ENCODE data around the gene RAB6B.
"Not testable (repeated sequence)": the region's sequence is repeated elsewhere in the genome, so short reads cannot be mapped to it uniquely, and the experiment has no call there.

RAB6B gene

GRCh38 chr3:133797396-133798105 lies 98.1 kb downstream of the RAB6B start:
- H3K9ac ChIP-seq (ENCODE audit: low read length in 5 of 5), result no peak overlapping the region
- H3K27ac ChIP-seq (ENCODE audit: low read depth, low read length), result no peak overlapping the region
- H3K36me3 ChIP-seq (ENCODE audit: control insufficient read depth in 5 of 5, insufficient read depth in 5 of 5, low read length in 5 of 5), result no peaks in the 10 kb centered on the region
- H3K9me3 ChIP-seq (ENCODE audit: control insufficient read depth in 5 of 5, low read length in 5 of 5), result peaks cover 0 to under 1% (median under 1%) of the 10 kb centered on the region in 5 donors
- no peaks in the 10 kb centered on the region for H3K4me1 ChIP-seq (ENCODE audit: control insufficient read depth in 5 of 5, insufficient read depth in 5 of 5, low read length in 5 of 5)
- H3K27me3 ChIP-seq (ENCODE audit: control insufficient read depth in 5 of 5, insufficient read depth in 4 of 5, low read length in 5 of 5), result no peaks in the 10 kb centered on the region
- no peak overlapping the region for H3K4me3 ChIP-seq (ENCODE audit: low read depth in 1 of 5, low read length in 5 of 5)

DNA sequence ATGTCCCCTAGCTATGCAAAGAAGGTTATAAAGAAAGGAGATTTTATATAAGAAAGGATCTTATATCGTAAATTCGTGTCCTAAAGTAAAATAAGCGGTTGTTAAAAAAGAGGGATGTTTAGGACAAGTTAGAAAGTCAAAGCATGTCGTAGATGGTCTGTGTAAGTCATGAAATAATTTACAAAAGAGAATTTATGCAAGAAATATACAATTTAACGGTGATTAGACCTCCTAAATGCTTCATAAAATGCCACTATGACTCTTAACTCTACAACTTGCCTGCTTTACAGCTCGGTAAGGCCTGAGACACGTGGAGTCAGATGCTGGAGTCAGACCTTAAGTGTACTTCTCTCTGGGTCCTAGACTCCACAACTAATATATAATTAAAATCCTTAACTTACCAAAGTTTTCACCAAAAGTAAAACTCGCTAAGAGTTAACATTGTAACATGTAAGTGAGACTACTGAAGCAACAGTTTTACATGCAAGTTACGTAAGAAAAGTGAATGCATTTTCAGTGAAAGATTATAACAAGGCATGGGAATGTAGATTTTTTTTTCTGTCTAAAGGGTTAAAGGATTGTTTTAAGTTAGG lies 103.4 kb downstream of the RAB6B start:
- Histone ChIP-seq H3K4me3 (ENCODE audit: low read depth in 1 of 5, low read length in 5 of 5) (peak overlapping the region in 1 of 5 donors; percentile 29), H3K36me3 (ENCODE audit: control insufficient read depth in 5 of 5, insufficient read depth in 5 of 5, low read length in 5 of 5) (no peaks in the 10 kb centered on the region), H3K4me1 (ENCODE audit: control insufficient read depth in 5 of 5, insufficient read depth in 5 of 5, low read length in 5 of 5) (no peaks in the 10 kb centered on the region), H3K27ac (ENCODE audit: low read depth, low read length) (no peak overlapping the region), H3K9me3 (ENCODE audit: control insufficient read depth in 5 of 5, low read length in 5 of 5) (peaks cover 2 to 16% (median 11%) of the 10 kb centered on the region in 5 donors), H3K9ac (ENCODE audit: low read length in 5 of 5) (no peak overlapping the region), H3K27me3 (ENCODE audit: control insufficient read depth in 5 of 5, insufficient read depth in 4 of 5, low read length in 5 of 5) (no peaks in the 10 kb centered on the region)

DNA sequence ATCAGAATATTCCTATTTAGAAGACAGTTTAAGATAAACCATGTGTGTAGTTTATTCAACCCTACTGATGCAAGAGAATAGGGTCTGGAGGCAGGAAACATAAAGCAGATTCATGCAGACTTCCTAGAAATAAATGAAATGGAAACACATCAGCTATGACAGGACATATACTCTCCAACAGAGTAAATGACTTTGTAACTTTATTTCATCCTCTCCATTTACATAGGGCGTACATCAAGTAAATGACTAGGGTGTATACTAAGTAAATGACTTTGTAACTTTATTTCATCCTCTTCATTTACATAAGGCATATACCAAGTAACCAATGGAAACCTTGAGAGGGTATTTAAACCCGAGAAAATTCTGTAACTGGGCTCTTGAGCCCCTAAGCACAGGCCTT lies 107.7 kb downstream of the RAB6B start:
- Histone ChIP-seq H3K27ac (ENCODE audit: low read depth, low read length) (no peak overlapping the region), H3K9ac (ENCODE audit: low read length in 5 of 5) (no peak overlapping the region), H3K4me1 (ENCODE audit: control insufficient read depth in 5 of 5, insufficient read depth in 5 of 5, low read length in 5 of 5) (no peaks in the 10 kb centered on the region), H3K4me3 (ENCODE audit: low read depth in 1 of 5, low read length in 5 of 5) (no peak overlapping the region), H3K9me3 (ENCODE audit: control insufficient read depth in 5 of 5, low read length in 5 of 5) (peaks cover 2 to 16% (median 11%) of the 10 kb centered on the region in 5 donors), H3K36me3 (ENCODE audit: control insufficient read depth in 5 of 5, insufficient read depth in 5 of 5, low read length in 5 of 5) (no peaks in the 10 kb centered on the region), H3K27me3 (ENCODE audit: control insufficient read depth in 5 of 5, insufficient read depth in 4 of 5, low read length in 5 of 5) (peaks cover 0 to 3% (median 0%) of the 10 kb centered on the region in 5 donors)

- no peaks in the 10 kb centered on the region for H3K9me3 ChIP-seq (ENCODE audit: control insufficient read depth in 5 of 5, low read length in 5 of 5)
- H3K27me3 ChIP-seq (ENCODE audit: control insufficient read depth in 5 of 5, insufficient read depth in 4 of 5, low read length in 5 of 5), result peaks cover 0 to 3% (median 0%) of the 10 kb centered on the region in 5 donors
- peaks cover 0 to 7% (median 4%) of the 10 kb centered on the region in 5 donors for H3K36me3 ChIP-seq (ENCODE audit: control insufficient read depth in 5 of 5, insufficient read depth in 5 of 5, low read length in 5 of 5)
- H3K4me1 ChIP-seq (ENCODE audit: control insufficient read depth in 5 of 5, insufficient read depth in 5 of 5, low read length in 5 of 5), result no peaks in the 10 kb centered on the region
- H3K27ac ChIP-seq (ENCODE audit: low read depth, low read length), result no peak overlapping the region
- no peak overlapping the region for H3K4me3 ChIP-seq (ENCODE audit: low read depth in 1 of 5, low read length in 5 of 5)
- H3K9ac ChIP-seq (ENCODE audit: low read length in 5 of 5), result no peak overlapping the region
Observed at GRCh38 chr3:133783762-133784161, 111.9 kb downstream of the RAB6B start.

DNA sequence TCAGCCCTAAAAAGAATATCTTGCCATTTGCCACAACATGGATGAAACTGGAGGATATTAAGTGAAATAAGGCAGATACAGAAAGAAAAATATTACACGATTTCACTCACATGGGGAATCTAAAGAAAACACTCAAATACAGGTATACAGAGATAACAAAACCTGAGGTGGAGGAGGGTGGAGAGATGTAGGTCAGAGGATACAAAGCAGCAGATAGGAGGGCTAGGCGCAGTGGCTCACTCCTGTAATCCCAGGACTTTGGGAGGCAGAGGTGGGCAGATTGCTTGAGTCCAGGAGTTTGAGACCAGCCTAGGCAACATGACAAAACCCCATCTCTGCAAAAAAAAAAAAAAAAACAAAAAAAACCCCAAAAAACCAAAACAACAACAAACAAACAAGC lies 113.2 kb downstream of the RAB6B start:
- no peaks in the 10 kb centered on the region for H3K9me3 ChIP-seq (ENCODE audit: control insufficient read depth in 5 of 5, low read length in 5 of 5)
- H3K4me1 ChIP-seq (ENCODE audit: control insufficient read depth in 5 of 5, insufficient read depth in 5 of 5, low read length in 5 of 5), result no peaks in the 10 kb centered on the region

DNA sequence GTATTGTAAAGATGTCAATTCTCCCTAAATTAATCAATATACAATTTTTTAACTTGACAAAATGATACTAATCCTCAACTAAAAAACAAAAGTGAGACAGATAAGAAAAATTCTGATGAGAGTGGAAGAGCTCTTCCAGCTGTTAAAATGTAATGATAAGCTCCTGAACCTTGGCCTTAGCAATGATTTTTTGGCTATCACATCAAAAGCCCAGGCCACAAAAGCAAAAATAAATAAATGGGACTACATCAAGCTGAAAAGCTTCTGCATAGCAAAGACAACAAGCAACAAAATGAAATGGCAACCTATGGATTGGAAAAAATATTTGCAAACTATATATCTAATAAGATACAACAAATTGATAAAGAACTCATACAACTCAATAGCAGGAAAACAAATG lies 114.1 kb downstream of the RAB6B start:
- no peak overlapping the region for H3K4me3 ChIP-seq (ENCODE audit: low read depth in 1 of 5, low read length in 5 of 5)
- H3K36me3 ChIP-seq (ENCODE audit: control insufficient read depth in 5 of 5, insufficient read depth in 5 of 5, low read length in 5 of 5), result peaks cover 0 to 29% (median 6%) of the 10 kb centered on the region in 5 donors
- no peak overlapping the region for H3K9ac ChIP-seq (ENCODE audit: low read length in 5 of 5)
- no peak overlapping the region for H3K27ac ChIP-seq (ENCODE audit: low read depth, low read length)
- no peaks in the 10 kb centered on the region for H3K4me1 ChIP-seq (ENCODE audit: control insufficient read depth in 5 of 5, insufficient read depth in 5 of 5, low read length in 5 of 5)
- peaks cover 0 to 3% (median 0%) of the 10 kb centered on the region in 5 donors for H3K27me3 ChIP-seq (ENCODE audit: control insufficient read depth in 5 of 5, insufficient read depth in 4 of 5, low read length in 5 of 5)
- no peaks in the 10 kb centered on the region for H3K9me3 ChIP-seq (ENCODE audit: control insufficient read depth in 5 of 5, low read length in 5 of 5)

More for the DNA sequence above, 113.2 kb downstream of the RAB6B start:
- Histone ChIP-seq H3K36me3 (ENCODE audit: control insufficient read depth in 5 of 5, insufficient read depth in 5 of 5, low read length in 5 of 5) (peaks cover 0 to 20% (median 6%) of the 10 kb centered on the region in 5 donors), H3K4me3 (ENCODE audit: low read depth in 1 of 5, low read length in 5 of 5) (no peak overlapping the region), H3K27ac (ENCODE audit: low read depth, low read length) (no peak overlapping the region), H3K27me3 (ENCODE audit: control insufficient read depth in 5 of 5, insufficient read depth in 4 of 5, low read length in 5 of 5) (peaks cover 0 to 3% (median 0%) of the 10 kb centered on the region in 5 donors), H3K9ac (ENCODE audit: low read length in 5 of 5) (no peak overlapping the region)

GRCh38 chr3:133780756-133781155 lies 114.9 kb downstream of the RAB6B start:
- H3K36me3 ChIP-seq (ENCODE audit: control insufficient read depth in 5 of 5, insufficient read depth in 5 of 5, low read length in 5 of 5), result peaks cover 0 to 36% (median 6%) of the 10 kb centered on the region in 5 donors
- H3K4me3 ChIP-seq (ENCODE audit: low read depth in 1 of 5, low read length in 5 of 5); H3K9me3 ChIP-seq (ENCODE audit: control insufficient read depth in 5 of 5, low read length in 5 of 5); H3K9ac ChIP-seq (ENCODE audit: low read length in 5 of 5); H3K4me1 ChIP-seq (ENCODE audit: control insufficient read depth in 5 of 5, insufficient read depth in 5 of 5, low read length in 5 of 5); H3K27ac ChIP-seq (ENCODE audit: low read depth, low read length); H3K27me3 ChIP-seq (ENCODE audit: control insufficient read depth in 5 of 5, insufficient read depth in 4 of 5, low read length in 5 of 5): not testable (repeated sequence)

DNA sequence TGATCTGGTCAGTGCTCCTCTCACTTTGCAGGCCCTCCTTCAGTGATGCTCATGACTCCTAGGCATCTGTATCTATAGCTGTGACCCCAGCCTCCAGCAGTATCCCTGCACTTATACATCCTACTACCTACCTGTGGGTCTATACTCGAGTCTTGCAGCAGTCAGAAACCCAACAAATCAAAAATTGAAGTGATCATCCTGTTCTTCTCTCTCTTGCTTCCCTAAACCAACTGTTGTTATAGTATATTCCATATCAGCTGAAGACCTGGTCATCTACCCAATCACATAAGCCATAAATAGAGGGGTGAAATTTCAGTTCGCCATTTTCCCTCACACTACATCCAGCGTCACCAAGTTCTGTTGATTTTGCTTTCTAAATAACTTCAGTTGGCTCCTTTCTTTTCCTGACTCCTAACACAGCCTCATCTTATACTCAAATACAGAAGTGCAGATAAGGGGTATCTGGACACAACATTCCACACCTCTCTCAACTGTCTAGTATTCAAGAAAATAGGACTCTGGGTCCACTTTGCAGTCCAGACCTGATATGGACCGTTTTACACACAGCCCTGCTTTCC lies 116.0 kb downstream of the RAB6B start:
- Histone ChIP-seq H3K9ac (ENCODE audit: low read length in 5 of 5) (no peak overlapping the region), H3K27ac (ENCODE audit: low read depth, low read length) (no peak overlapping the region), H3K9me3 (ENCODE audit: control insufficient read depth in 5 of 5, low read length in 5 of 5) (no peaks in the 10 kb centered on the region), H3K36me3 (ENCODE audit: control insufficient read depth in 5 of 5, insufficient read depth in 5 of 5, low read length in 5 of 5) (peaks cover 0 to 46% (median 6%) of the 10 kb centered on the region in 5 donors), H3K27me3 (ENCODE audit: control insufficient read depth in 5 of 5, insufficient read depth in 4 of 5, low read length in 5 of 5) (peaks cover 0 to 3% (median 0%) of the 10 kb centered on the region in 5 donors), H3K4me3 (ENCODE audit: low read depth in 1 of 5, low read length in 5 of 5) (no peak overlapping the region), H3K4me1 (ENCODE audit: control insufficient read depth in 5 of 5, insufficient read depth in 5 of 5, low read length in 5 of 5) (no peaks in the 10 kb centered on the region)

DNA sequence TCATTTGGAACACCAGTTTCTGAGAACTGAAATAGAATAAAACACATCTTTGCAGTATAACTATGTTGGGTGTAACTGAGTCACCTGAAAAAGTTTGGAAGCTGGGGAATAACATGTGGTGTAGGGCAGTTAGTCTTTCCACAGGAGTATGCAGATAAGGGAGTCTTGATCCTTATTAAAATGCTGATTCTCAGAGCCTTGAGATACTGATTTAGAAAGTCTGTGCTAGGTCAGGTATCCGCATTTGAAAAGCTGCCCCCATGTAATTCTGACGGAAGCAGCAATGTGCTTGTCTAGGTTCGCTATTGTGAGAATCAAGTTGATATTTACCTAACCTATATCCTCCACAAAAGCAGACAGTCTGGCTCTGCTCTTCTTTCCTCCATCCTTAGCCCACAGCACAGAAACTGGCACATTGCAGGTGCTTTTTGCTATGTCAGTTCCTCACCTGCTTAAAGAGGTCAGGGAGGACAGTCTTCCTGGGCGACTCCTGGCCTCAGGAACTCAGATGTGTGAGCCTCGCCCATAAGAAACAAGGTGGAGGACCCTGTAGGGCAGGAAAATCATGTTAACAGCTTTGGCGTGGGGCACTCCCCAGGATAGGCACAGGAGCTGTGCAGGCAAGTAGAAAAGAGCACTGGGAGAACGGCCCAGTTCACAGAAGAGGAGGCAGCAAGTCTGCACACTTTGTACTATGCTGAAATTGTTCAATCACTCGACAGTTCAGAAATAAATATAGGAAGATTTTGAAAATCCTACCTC lies 117.7 kb downstream of the RAB6B start:
- H3K4me3 ChIP-seq (ENCODE audit: low read depth in 1 of 5, low read length in 5 of 5), result no peak overlapping the region
- H3K36me3 ChIP-seq (ENCODE audit: control insufficient read depth in 5 of 5, insufficient read depth in 5 of 5, low read length in 5 of 5), result peaks cover 0 to 47% (median 6%) of the 10 kb centered on the region in 5 donors
- no peak overlapping the region for H3K9ac ChIP-seq (ENCODE audit: low read length in 5 of 5)
- H3K27me3 ChIP-seq (ENCODE audit: control insufficient read depth in 5 of 5, insufficient read depth in 4 of 5, low read length in 5 of 5), result no peaks in the 10 kb centered on the region
- no peak overlapping the region for H3K27ac ChIP-seq (ENCODE audit: low read depth, low read length)
- no peaks in the 10 kb centered on the region for H3K9me3 ChIP-seq (ENCODE audit: control insufficient read depth in 5 of 5, low read length in 5 of 5)
- H3K4me1 ChIP-seq (ENCODE audit: control insufficient read depth in 5 of 5, insufficient read depth in 5 of 5, low read length in 5 of 5), result no peaks in the 10 kb centered on the region
